Astrocyte of the cerebellum (primary cell): ENCODE measurements around the gene SERPINA12.
A peak's percentile ranks its signal among the peaks of the same experiment; 100 is the strongest.
"Not testable (repeated sequence)": the region's sequence is repeated elsewhere in the genome, so short reads cannot be mapped to it uniquely, and the experiment has no call there.

Experiments used
- DNase-seq: peaks from one replicate; pipeline ENCODE4 v3.0.0-alpha.2; 2011; ENCODE audit warnings: low read depth
- H3K4me3 ChIP-seq: 2 replicates; pipeline ENCODE4 v1.5.1; 2011; ENCODE audit warnings: mild to moderate bottlenecking, low read depth, low read length, moderate library complexity
- CTCF ChIP-seq: IDR thresholded peaks from 2 replicates; pipeline ENCODE4 v1.5.1; 2012; ENCODE audit warnings: low read length, low read depth, moderate library complexity, mild to moderate bottlenecking; ENCODE audit errors: missing control alignments
- in situ Hi-C: cut with HindIII; loops from 2 replicates; pipeline ENCODE4 v1.10.0; 2017; ENCODE audit warnings: low sequenced_read_pairs

SERPINA12 gene

GRCh38 chr14:94485944-94486841 is 23.1 kb downstream of the SERPINA12 start:
- peak; percentile 16 for DNase-seq
- TF ChIP-seq CTCF: peak; percentile 100
- peak overlapping the region; percentile 18 for H3K4me3 ChIP-seq
- in situ Hi-C loops: no loop called here

- in situ Hi-C loops: no loop called here
- TF ChIP-seq CTCF: no peak
- no peak for DNase-seq
- H3K4me3 ChIP-seq: no peak overlapping the region
Measured at GRCh38 chr14:94484481-94484880, 24.8 kb downstream of the SERPINA12 start.

- in situ Hi-C loops: no loop called here
- TF ChIP-seq CTCF: no peak
- H3K4me3 ChIP-seq: no peak overlapping the region
- DNase-seq: no peak
Measured at GRCh38 chr14:94483729-94484275, 25.5 kb downstream of the SERPINA12 start.

- no peak for DNase-seq
- no peak for TF ChIP-seq CTCF
- in situ Hi-C loops: no loop called here
- H3K4me3 ChIP-seq: no peak overlapping the region
Measured at GRCh38 chr14:94483071-94483451, 26.2 kb downstream of the SERPINA12 start.

GRCh38 chr14:94482132-94483070 is 26.9 kb downstream of the SERPINA12 start:
- DNase-seq, in situ Hi-C loops, H3K4me3 ChIP-seq: not testable (repeated sequence)

- H3K4me3 ChIP-seq: no peak overlapping the region
- TF ChIP-seq CTCF: no peak
- in situ Hi-C loops: no loop called here
- DNase-seq: no peak
Measured at GRCh38 chr14:94481468-94482131, 27.7 kb downstream of the SERPINA12 start.
